ENCODE results near the gene SORCS1. TPM values are rescaled to one million over a fixed set of nuclear protein-coding genes. Genes with fewer than 3 reads are reported as not detected.

SORCS1 gene
- total and polyA plus RNA-seq, 2 donors (not counting 1 experiment from before 2014, with no cell fraction given), result under 0.01 to 0.01 TPM

GRCh38 chr10:107129000-107129399 lies 35.5 kb downstream of the SORCS1 start:
- H2AFZ ChIP-seq (ENCODE audit: low read length), result no peak overlapping the region
- H4K20me1 ChIP-seq (ENCODE audit: control insufficient read depth, extremely low read depth, insufficient read depth, low read length), result no peaks in the 10 kb centered on the region
- no peak for DNase-seq (ENCODE audit: low read depth in 2 of 2)
- no peaks in the 10 kb centered on the region for H3K79me2 ChIP-seq (ENCODE audit: control insufficient read depth, insufficient read depth, low read length)
- H3K9ac ChIP-seq (ENCODE audit: insufficient read depth, low read length), result no peak overlapping the region
- no peak for TF ChIP-seq CTCF (conservative IDR thresholded peaks at IDR 0.05 in 1 of 2, IDR thresholded peaks at IDR 0.05 in 1 of 2; ENCODE audit: low read depth in 1 of 2, low read length in 2 of 2)
- TF ChIP-seq EZH2 (IDR thresholded peaks at IDR 0.05; ENCODE audit: low read length, missing control alignments), result no peak
- H3K27me3 ChIP-seq (ENCODE audit: control insufficient read depth, insufficient read depth, low read length), result no peaks in the 10 kb centered on the region
- H3K27ac ChIP-seq (ENCODE audit: insufficient read depth, low read length), result no peak overlapping the region
- no peaks in the 10 kb centered on the region for H3K9me3 ChIP-seq (ENCODE audit: control insufficient read depth, insufficient read depth, low read depth, low read length)
- H3K4me2 ChIP-seq (ENCODE audit: extremely low read depth, insufficient read depth, low read length), result no peak overlapping the region
- no peaks in the 10 kb centered on the region for H3K4me1 ChIP-seq (ENCODE audit: control insufficient read depth, extremely low read depth, insufficient read depth, low read length)
- H3K36me3 ChIP-seq (ENCODE audit: control insufficient read depth, insufficient read depth, low read length), result no peaks in the 10 kb centered on the region
- H3K4me3 ChIP-seq (replicated peaks in 1 of 4; ENCODE audit: control extremely low read depth in 1 of 4, insufficient read depth in 1 of 4, low read depth in 3 of 4, low read length in 4 of 4), result no peak overlapping the region

DNA sequence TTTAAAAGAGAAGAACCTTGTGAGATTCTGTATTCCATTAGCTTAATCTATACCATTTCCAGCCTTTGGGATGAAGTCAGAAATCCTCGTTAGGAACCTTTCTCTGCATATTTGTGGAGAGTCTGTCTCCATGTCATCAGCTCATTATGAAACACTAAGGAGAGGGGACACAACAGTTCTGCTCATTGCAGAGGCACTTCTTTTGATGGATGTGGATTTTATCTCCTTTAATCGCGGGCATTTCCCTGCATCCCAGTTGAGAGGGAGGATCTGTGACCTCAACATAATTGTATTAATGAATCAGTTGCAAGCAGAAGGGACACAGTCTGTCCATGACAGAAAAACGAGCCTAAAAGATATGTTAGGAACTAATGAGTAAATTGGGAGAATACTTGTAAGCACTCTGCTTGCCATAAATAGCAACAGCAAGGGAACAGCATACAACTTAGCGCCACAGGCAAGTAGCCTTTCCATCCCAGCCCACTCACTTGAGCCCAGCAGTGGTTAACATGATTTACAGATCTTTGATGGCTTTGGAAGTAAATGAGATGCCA lies 37.9 kb downstream of the SORCS1 start:
- no peak overlapping the region for H2AFZ ChIP-seq (ENCODE audit: low read length)
- no peak overlapping the region for H3K4me2 ChIP-seq (ENCODE audit: extremely low read depth, insufficient read depth, low read length)
- no peaks in the 10 kb centered on the region for H3K79me2 ChIP-seq (ENCODE audit: control insufficient read depth, insufficient read depth, low read length)
- no peaks in the 10 kb centered on the region for H3K36me3 ChIP-seq (ENCODE audit: control insufficient read depth, insufficient read depth, low read length)
- no peak overlapping the region for H3K4me3 ChIP-seq (replicated peaks in 1 of 4; ENCODE audit: control extremely low read depth in 1 of 4, insufficient read depth in 1 of 4, low read depth in 3 of 4, low read length in 4 of 4)
- DNase-seq (ENCODE audit: low read depth in 2 of 2), result no peak
- H3K27me3 ChIP-seq (ENCODE audit: control insufficient read depth, insufficient read depth, low read length), result no peaks in the 10 kb centered on the region
- TF ChIP-seq CTCF (conservative IDR thresholded peaks at IDR 0.05 in 1 of 2, IDR thresholded peaks at IDR 0.05 in 1 of 2; ENCODE audit: low read depth in 1 of 2, low read length in 2 of 2) (no peak), EZH2 (IDR thresholded peaks at IDR 0.05; ENCODE audit: low read length, missing control alignments) (no peak)
- no peak overlapping the region for H3K27ac ChIP-seq (ENCODE audit: insufficient read depth, low read length)
- no peaks in the 10 kb centered on the region for H3K9me3 ChIP-seq (ENCODE audit: control insufficient read depth, insufficient read depth, low read depth, low read length)
- no peaks in the 10 kb centered on the region for H4K20me1 ChIP-seq (ENCODE audit: control insufficient read depth, extremely low read depth, insufficient read depth, low read length)
- H3K4me1 ChIP-seq (ENCODE audit: control insufficient read depth, extremely low read depth, insufficient read depth, low read length), result no peaks in the 10 kb centered on the region
- no peak overlapping the region for H3K9ac ChIP-seq (ENCODE audit: insufficient read depth, low read length)

- no peak for TF ChIP-seq CTCF (conservative IDR thresholded peaks at IDR 0.05 in 1 of 2, IDR thresholded peaks at IDR 0.05 in 1 of 2; ENCODE audit: low read depth in 1 of 2, low read length in 2 of 2)
- no peak for TF ChIP-seq EZH2 (IDR thresholded peaks at IDR 0.05; ENCODE audit: low read length, missing control alignments)
- H2AFZ ChIP-seq (ENCODE audit: low read length), result no peak overlapping the region
- DNase-seq (ENCODE audit: low read depth in 2 of 2), result no peak
Observed at GRCh38 chr10:107122703-107123102, 41.8 kb downstream of the SORCS1 start.

More at GRCh38 chr10:107122703-107123102, 41.8 kb downstream of the SORCS1 start:
- Histone ChIP-seq H3K36me3 (ENCODE audit: control insufficient read depth, insufficient read depth, low read length) (no peaks in the 10 kb centered on the region), H3K79me2 (ENCODE audit: control insufficient read depth, insufficient read depth, low read length) (no peaks in the 10 kb centered on the region), H4K20me1 (ENCODE audit: control insufficient read depth, extremely low read depth, insufficient read depth, low read length) (no peaks in the 10 kb centered on the region), H3K27me3 (ENCODE audit: control insufficient read depth, insufficient read depth, low read length) (no peaks in the 10 kb centered on the region), H3K9me3 (ENCODE audit: control insufficient read depth, insufficient read depth, low read depth, low read length) (no peaks in the 10 kb centered on the region), H3K9ac (ENCODE audit: insufficient read depth, low read length) (no peak overlapping the region), H3K27ac (ENCODE audit: insufficient read depth, low read length) (no peak overlapping the region), H3K4me1 (ENCODE audit: control insufficient read depth, extremely low read depth, insufficient read depth, low read length) (no peaks in the 10 kb centered on the region), H3K4me2 (ENCODE audit: extremely low read depth, insufficient read depth, low read length) (no peak overlapping the region), H3K4me3 (replicated peaks in 1 of 4; ENCODE audit: control extremely low read depth in 1 of 4, insufficient read depth in 1 of 4, low read depth in 3 of 4, low read length in 4 of 4) (no peak overlapping the region)
